ENCODE data around the gene MAP3K10.

Gene MAP3K10

GRCh38 chr19:40237791-40238190 is 46.6 kb downstream of the MAP3K10 start:
- DNase-seq (ENCODE audit: insufficient read length, low spot score) (no peak), FAIRE-seq (no peak)
- TF ChIP-seq POU2F2 (IDR thresholded peaks at IDR 0.05; ENCODE audit: low read depth, low read length) (no peak), POLR2A (IDR thresholded peaks at IDR 0.05; ENCODE audit: low read depth, low read length) (no peak), POLR2AphosphoS5 (IDR thresholded peaks at IDR 0.05; ENCODE audit: low read depth, low read length) (no peak), PAX5 (IDR thresholded peaks at IDR 0.05; ENCODE audit: insufficient read depth, low read length, severe bottlenecking) (no peak), SPI1 (IDR thresholded peaks at IDR 0.05; ENCODE audit: low read depth, low read length) (no peak), TAF1 (IDR thresholded peaks at IDR 0.05; ENCODE audit: low read depth, low read length) (no peak)

DNA sequence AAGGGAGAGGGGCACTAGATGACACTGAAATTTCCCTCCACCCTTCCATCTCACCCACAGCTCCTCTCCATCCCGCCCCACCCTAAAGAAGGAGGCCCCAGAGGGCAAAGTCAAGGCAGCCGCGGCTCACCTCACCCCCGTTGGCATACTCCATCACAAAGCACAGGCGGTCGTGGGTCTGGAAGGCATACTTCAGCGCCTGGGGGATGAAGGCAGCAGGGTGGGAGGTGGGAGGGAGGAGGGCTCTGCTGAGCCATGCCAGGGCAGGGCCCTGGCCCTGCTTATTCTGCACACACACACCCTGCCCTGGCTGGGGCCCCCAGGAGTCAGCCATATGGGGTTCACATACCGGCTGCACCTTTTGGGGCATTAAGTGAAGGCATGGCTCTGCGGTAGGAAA is 47.5 kb downstream of the MAP3K10 start:
- no peak for TF ChIP-seq POLR2AphosphoS5 (IDR thresholded peaks at IDR 0.05; ENCODE audit: low read depth, low read length)
- no peak for FAIRE-seq

DNA sequence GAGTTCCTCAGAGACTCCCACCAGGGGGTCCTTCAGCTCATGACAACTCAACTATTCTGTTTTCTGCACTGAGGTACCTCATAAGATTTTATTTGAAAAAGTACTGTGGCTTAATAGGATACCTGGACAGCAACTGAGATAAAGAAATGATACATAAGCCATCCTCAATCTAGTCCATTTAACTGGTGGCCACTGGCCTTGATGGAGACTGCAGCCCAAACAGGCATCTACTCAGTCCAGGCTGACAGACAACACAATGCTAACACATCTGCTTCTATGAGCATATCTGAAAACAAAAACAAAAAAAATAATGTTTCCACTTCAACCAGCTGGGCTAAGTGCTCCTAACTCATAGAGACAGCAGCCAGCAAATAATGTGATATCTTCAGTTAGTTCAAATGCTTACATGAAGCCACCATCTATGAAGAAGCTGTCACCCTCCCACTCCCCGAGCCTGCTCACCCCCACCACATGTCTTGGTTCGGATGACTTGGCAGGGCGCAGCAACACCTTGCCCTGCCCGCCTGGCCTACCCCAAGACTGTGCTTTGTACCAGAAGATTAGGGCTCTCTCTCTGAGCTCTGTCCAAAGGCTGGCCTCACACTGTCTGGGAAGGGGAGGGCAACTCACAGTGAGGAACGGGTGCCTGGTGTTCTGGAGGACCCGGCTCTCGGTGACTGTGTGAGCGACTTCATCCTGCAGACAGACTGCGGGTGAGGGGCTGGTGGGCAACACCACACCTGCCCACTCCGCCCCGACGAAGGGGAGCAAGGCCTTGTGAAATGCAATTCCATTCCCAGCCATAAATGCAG is 48.4 kb downstream of the MAP3K10 start:
- TF ChIP-seq POU2F2 (IDR thresholded peaks at IDR 0.05; ENCODE audit: low read depth, low read length), result no peak
- no peak for TF ChIP-seq SPI1 (IDR thresholded peaks at IDR 0.05; ENCODE audit: low read depth, low read length)
- no peak for TF ChIP-seq POLR2A (IDR thresholded peaks at IDR 0.05; ENCODE audit: low read depth, low read length)
- no peak for TF ChIP-seq PAX5 (IDR thresholded peaks at IDR 0.05; ENCODE audit: insufficient read depth, low read length, severe bottlenecking)
- no peak for TF ChIP-seq POLR2AphosphoS5 (IDR thresholded peaks at IDR 0.05; ENCODE audit: low read depth, low read length)
- TF ChIP-seq TAF1 (IDR thresholded peaks at IDR 0.05; ENCODE audit: low read depth, low read length), result no peak
- DNase-seq (ENCODE audit: insufficient read length, low spot score) (no peak), FAIRE-seq (no peak)

More for the DNA sequence above, 47.5 kb downstream of the MAP3K10 start:
- DNase-seq (ENCODE audit: insufficient read length, low spot score), result no peak

- TF ChIP-seq POU2F2 (IDR thresholded peaks at IDR 0.05; ENCODE audit: low read depth, low read length) (no peak), POLR2AphosphoS5 (IDR thresholded peaks at IDR 0.05; ENCODE audit: low read depth, low read length) (no peak), TAF1 (IDR thresholded peaks at IDR 0.05; ENCODE audit: low read depth, low read length) (no peak), PAX5 (IDR thresholded peaks at IDR 0.05; ENCODE audit: insufficient read depth, low read length, severe bottlenecking) (no peak), POLR2A (IDR thresholded peaks at IDR 0.05; ENCODE audit: low read depth, low read length) (no peak), SPI1 (IDR thresholded peaks at IDR 0.05; ENCODE audit: low read depth, low read length) (no peak)
- DNase-seq (ENCODE audit: insufficient read length, low spot score) (no peak), FAIRE-seq (no peak)
Measured at GRCh38 chr19:40240332-40240731, 49.1 kb downstream of the MAP3K10 start.

DNA sequence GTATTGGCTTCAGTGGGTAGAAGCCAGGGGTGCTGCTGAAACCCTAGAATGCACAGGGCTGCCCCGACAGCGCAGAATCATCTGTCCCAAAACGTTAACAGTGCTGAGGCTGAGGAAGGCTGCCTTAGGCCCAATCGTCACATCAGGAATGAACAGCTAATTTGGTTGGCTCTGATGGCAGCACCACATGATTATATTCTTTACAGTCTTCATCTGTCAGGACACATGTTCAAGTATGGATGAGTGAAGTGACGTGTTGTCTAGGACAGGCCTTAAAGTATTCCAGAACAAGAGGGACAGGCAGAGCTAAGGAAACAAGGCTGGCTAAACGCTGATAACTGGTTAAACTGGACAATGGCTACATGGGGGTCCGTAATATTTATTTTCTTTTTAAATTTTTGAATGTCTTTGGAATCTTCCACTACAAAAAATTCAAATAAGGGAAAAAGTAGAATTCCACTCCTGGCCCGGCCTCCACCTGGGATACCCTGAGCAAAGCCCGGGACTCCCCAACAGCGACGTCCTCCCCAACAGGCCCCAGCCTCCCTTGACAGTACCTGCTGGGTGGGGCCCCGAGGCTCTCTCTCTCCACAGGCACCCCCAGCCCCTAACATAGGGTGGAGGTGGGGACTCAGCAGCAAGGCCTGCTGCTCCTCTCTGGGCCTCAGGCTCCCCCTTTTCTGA is 50.0 kb downstream of the MAP3K10 start:
- DNase-seq (ENCODE audit: insufficient read length, low spot score) (no peak), FAIRE-seq (no peak)
- TF ChIP-seq TAF1 (IDR thresholded peaks at IDR 0.05; ENCODE audit: low read depth, low read length), result no peak
- no peak for TF ChIP-seq POU2F2 (IDR thresholded peaks at IDR 0.05; ENCODE audit: low read depth, low read length)
- no peak for TF ChIP-seq PAX5 (IDR thresholded peaks at IDR 0.05; ENCODE audit: insufficient read depth, low read length, severe bottlenecking)
- TF ChIP-seq SPI1 (IDR thresholded peaks at IDR 0.05; ENCODE audit: low read depth, low read length), result no peak
- no peak for TF ChIP-seq POLR2A (IDR thresholded peaks at IDR 0.05; ENCODE audit: low read depth, low read length)
- TF ChIP-seq POLR2AphosphoS5 (IDR thresholded peaks at IDR 0.05; ENCODE audit: low read depth, low read length), result no peak

- TF ChIP-seq POU2F2 (IDR thresholded peaks at IDR 0.05; ENCODE audit: low read depth, low read length) (no peak), POLR2A (IDR thresholded peaks at IDR 0.05; ENCODE audit: low read depth, low read length) (no peak), POLR2AphosphoS5 (IDR thresholded peaks at IDR 0.05; ENCODE audit: low read depth, low read length) (no peak), TAF1 (IDR thresholded peaks at IDR 0.05; ENCODE audit: low read depth, low read length) (no peak), SPI1 (IDR thresholded peaks at IDR 0.05; ENCODE audit: low read depth, low read length) (no peak), PAX5 (IDR thresholded peaks at IDR 0.05; ENCODE audit: insufficient read depth, low read length, severe bottlenecking) (no peak)
- no peak for FAIRE-seq
Measured at GRCh38 chr19:40241809-40242384, 50.7 kb downstream of the MAP3K10 start.

DNA sequence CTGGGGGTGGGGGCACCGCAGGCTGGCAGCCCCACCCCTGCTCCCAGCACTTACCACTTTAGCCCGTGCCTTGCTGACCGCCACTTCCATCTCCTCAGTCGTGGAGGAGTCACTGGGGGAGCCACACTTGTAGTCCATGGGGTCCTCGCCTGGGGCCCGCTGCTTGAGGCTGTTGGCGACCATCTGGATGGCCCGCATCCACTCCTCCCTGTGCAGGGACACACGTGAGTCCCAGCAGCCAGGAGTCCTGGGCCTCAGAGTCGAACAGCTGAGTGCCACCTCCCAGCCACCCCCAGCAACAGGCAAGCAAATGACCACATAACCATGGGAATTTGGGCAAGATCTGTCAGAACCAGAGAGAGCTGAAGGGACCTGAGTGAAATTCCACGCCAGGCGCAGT is 51.3 kb downstream of the MAP3K10 start:
- no peak for DNase-seq (ENCODE audit: insufficient read length, low spot score)
- FAIRE-seq, result no peak
- TF ChIP-seq POU2F2 (IDR thresholded peaks at IDR 0.05; ENCODE audit: low read depth, low read length) (no peak), PAX5 (IDR thresholded peaks at IDR 0.05; ENCODE audit: insufficient read depth, low read length, severe bottlenecking) (no peak), SPI1 (IDR thresholded peaks at IDR 0.05; ENCODE audit: low read depth, low read length) (no peak), POLR2A (IDR thresholded peaks at IDR 0.05; ENCODE audit: low read depth, low read length) (no peak), TAF1 (IDR thresholded peaks at IDR 0.05; ENCODE audit: low read depth, low read length) (no peak), POLR2AphosphoS5 (IDR thresholded peaks at IDR 0.05; ENCODE audit: low read depth, low read length) (no peak)

More at GRCh38 chr19:40241809-40242384, 50.7 kb downstream of the MAP3K10 start:
- DNase-seq (ENCODE audit: insufficient read length, low spot score), result no peak

DNA sequence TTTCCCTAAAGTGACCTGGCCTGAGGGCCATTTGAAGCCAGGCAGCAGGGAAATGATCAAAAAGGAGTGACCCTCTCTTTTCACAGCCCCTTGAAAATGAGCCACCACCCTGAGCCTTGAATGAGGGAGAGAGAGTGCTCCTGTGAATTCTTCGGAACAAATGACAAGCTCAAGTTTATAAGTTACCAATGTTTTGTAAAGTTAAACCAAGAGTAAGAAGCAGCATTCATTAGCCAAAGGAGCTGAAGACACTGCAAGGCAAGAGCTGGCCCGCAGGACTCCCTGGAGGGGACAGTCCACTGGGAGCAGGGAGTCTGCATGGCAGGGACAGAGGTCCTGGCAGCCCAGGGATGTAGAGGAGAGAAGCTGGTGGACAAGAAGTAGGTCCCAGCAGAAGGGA is 52.0 kb downstream of the MAP3K10 start:
- TF ChIP-seq POLR2A (IDR thresholded peaks at IDR 0.05; ENCODE audit: low read depth, low read length) (no peak), POLR2AphosphoS5 (IDR thresholded peaks at IDR 0.05; ENCODE audit: low read depth, low read length) (no peak)
- DNase-seq (ENCODE audit: insufficient read length, low spot score) (no peak), FAIRE-seq (no peak)

DNA sequence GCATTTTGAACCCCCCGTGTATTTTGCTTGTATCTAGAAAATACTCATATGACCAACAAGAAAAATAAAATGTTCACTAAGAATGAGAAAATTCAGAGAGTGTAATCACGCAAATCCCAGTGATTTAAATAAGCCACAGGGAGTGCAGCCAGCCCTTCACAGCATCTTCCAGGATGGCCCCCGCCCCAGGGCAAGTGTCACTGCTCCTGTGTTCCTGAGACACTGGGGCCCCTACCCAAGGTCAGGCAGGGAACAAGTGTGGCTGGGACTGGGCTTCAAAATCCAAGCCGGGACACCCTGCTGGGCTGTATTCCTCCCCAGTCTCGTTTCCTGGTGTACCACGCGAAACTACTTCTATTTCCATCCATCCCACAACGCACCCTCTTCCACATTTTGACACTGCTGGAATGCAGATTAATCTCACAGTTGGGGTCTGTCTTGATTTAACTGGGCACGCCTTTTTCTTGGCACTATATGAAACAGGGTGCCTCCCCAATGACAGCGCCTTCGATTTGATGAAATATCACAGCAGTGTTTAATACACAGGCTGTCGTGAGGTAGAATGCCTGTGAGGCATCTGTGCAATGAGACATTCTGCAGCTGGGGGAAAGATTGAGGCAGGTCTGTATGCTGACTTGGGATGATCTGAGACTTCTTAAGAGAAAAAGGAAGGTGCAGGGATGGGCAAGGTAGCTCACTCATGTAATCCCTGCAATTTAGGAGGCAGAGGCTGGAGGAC is 53.5 kb downstream of the MAP3K10 start:
- DNase-seq (ENCODE audit: insufficient read length, low spot score) (no peak), FAIRE-seq (no peak)
- TF ChIP-seq POLR2AphosphoS5 (IDR thresholded peaks at IDR 0.05; ENCODE audit: low read depth, low read length) (no peak), POU2F2 (IDR thresholded peaks at IDR 0.05; ENCODE audit: low read depth, low read length) (no peak), SPI1 (IDR thresholded peaks at IDR 0.05; ENCODE audit: low read depth, low read length) (no peak), TAF1 (IDR thresholded peaks at IDR 0.05; ENCODE audit: low read depth, low read length) (no peak), POLR2A (IDR thresholded peaks at IDR 0.05; ENCODE audit: low read depth, low read length) (no peak), PAX5 (IDR thresholded peaks at IDR 0.05; ENCODE audit: insufficient read depth, low read length, severe bottlenecking) (no peak)

Data from GM12891 (cell line).